Large intestine (tissue), 3 donors: ENCODE results near the gene PDXP. TPM values are rescaled to one million over a fixed set of nuclear protein-coding genes. Genes with fewer than 3 reads are reported as not detected.

ENCODE experiments used
- DNase-seq, 2 donors: peaks; one replicate each; pipeline versions ENCODE4 v3.0.0 to v3.0.0-alpha.2; 2013
- H3K27ac ChIP-seq: one replicate; pipeline ENCODE4 v1.5.1; 2013; ENCODE audit warnings: low read length
- H3K27me3 ChIP-seq: 2 replicates; pipeline ENCODE4 v1.6.1; 2013; ENCODE audit warnings: low read length; ENCODE audit not compliant: control insufficient read depth, insufficient read depth
- H3K36me3 ChIP-seq: 2 replicates; pipeline ENCODE4 v1.6.1; 2013; ENCODE audit warnings: low read length; ENCODE audit not compliant: control insufficient read depth, insufficient read depth
- H3K4me1 ChIP-seq: one replicate; pipeline ENCODE4 v1.6.1; 2013; ENCODE audit warnings: low read length; ENCODE audit not compliant: control insufficient read depth, insufficient read depth
- H3K4me3 ChIP-seq: one replicate; pipeline ENCODE4 v1.5.1; 2013; ENCODE audit warnings: low read length
- H3K9me3 ChIP-seq: one replicate; pipeline ENCODE4 v1.6.1; 2013; ENCODE audit warnings: mild to moderate bottlenecking, low read depth, low read length, moderate library complexity; ENCODE audit not compliant: control insufficient read depth
- WGBS: methylation state at CpG from one replicate; pipeline ENCODE4 v1.1.5; 2013; ENCODE audit warnings: low lambda C conversion rate; ENCODE audit not compliant: insufficient coverage; 5-methylcytosine and 5-hydroxymethylcytosine counted together
- polyA plus RNA-seq: library from polyadenylated mRNA; unstranded; fragments of 120-200 nt; gene quantifications from one replicate; pipeline ENCODE4 v1.2.1, GENCODE V29; 2013

Gene PDXP
- polyA plus RNA-seq, 1 donor: 24.7 TPM

DNA sequence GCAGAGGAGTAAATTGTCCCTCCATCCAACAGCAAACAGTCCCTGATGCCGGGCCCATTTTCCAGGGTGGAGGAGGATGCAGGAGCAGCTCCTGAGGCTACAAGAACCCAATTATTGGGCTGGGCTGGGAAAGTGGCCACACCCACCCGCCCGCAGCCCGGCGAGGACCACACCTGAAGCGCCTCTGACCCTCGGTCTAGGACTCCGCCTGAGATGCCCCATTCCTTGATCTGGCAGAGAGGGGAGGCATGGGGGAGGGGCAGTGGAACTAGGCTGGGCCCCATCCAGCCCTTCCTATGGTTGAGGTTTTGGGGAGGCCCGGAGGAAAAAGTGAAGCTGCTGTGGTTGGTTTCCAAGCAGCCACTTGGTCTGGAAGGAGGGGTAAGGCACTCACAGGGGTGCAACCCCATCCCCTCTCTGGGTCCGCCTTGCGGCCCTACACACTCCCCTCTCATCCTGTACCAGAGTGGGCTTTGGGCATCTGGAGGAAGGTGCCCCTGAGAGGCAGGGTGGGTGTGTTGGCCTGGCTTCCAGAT is 14.5 kb downstream of the PDXP start:
- H3K27ac ChIP-seq: no peak overlapping the region

DNA sequence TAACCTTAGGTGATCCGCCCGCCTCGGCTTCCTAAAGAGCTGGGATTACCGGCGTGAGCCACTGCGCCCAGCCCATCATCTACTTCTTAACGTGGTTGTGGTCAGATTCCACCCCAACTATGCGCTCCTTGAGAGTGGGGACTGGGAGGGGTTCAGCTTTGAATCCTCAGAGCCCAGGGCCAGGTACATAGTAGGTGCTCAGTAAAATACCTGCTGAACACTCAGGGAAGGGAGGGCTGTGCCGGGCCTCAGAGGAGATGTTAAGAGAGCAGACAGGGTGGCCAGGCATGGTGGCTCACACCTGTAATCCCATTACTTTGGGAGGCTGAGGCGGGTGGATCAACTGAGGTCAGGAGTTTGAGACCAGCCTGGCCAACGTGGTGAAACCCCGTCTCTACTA is 15.7 kb downstream of the PDXP start:
- H3K27me3 ChIP-seq: no peaks in the 10 kb centered on the region
- no peaks in the 10 kb centered on the region for H3K9me3 ChIP-seq
- DNase-seq: no peak
- H3K36me3 ChIP-seq: peaks cover 5% of the 10 kb centered on the region
- peaks cover 19% of the 10 kb centered on the region for H3K4me1 ChIP-seq
- H3K4me3 ChIP-seq: no peak overlapping the region
- peak overlapping the region; percentile 89 for H3K27ac ChIP-seq
- no CpG with 5 or more reads among the region's 12 CpGs for WGBS

More for the DNA sequence above, 14.5 kb downstream of the PDXP start:
- peaks cover 2% of the 10 kb centered on the region for H3K36me3 ChIP-seq
- no peak for DNase-seq
- H3K4me1 ChIP-seq: peaks cover 19% of the 10 kb centered on the region
- no peaks in the 10 kb centered on the region for H3K27me3 ChIP-seq
- WGBS: no CpG with 5 or more reads among the region's 11 CpGs
- H3K4me3 ChIP-seq: no peak overlapping the region
- H3K9me3 ChIP-seq: no peaks in the 10 kb centered on the region

DNA sequence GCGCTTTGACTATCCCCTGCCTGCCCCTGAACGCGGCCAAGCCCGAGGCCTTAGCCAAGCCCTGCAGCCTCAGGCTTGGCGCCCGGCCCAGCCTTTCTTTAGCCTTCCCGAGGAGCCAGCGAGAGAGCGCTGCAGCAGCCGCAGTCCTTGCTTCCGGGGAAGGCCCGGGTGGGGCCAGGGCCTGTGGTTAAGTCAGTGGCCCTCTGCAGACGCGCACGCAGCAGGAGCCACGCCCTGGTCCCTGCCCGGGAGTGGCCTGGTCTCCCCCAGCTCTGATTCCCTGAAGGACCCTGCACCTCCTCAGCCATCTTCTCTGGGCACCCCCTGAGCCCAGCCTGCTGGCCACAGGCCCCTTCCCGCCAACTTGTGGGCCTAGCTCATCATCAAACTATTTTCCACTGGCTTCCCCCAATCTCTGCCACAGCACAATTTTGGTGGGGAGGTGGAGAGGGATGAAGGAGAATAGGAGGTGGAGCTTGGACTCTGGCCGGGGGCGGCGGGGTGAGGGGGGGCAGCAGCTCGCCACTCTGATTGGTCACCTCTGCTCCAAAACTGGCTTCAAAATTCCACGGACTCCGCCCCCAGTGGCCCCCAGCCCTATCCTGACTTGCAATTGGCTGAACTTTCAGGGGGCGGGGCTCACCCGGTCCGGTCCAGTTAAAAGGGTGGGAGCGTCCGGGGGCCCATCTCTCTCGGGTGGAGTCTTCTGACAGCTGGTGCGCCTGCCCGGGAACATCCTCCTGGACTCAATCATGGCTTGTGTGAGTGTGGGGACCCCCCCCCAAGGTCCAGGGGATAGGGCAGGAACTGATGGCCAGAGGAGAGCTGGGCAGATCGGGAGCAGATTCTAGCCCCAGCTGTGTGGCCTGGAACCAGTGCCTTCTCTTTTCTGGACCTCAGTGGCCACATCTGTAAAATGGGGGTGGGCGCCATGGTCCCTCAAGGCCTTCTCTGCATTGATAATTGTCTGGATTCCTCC is 16.7 kb downstream of the PDXP start, which contains the start of gene LGALS1:
Gene LGALS1, plus strand, starts transcription at position 686 of the 979 bp plus-strand sequence. Its CDS starts 67 bp downstream, at position 753.
- peaks cover 3% of the 10 kb centered on the region for H3K9me3 ChIP-seq
- no CpG with 5 or more reads among the region's 34 CpGs for WGBS
- H3K4me3 ChIP-seq: peak within 1 kb of the TSS; percentile 52
- peaks cover 19% of the 10 kb centered on the region for H3K4me1 ChIP-seq
- DNase-seq: peak; percentile 85 to 91
- H3K36me3 ChIP-seq: peaks cover 9% of the 10 kb centered on the region
- peak within 1 kb of the TSS; percentile 89 for H3K27ac ChIP-seq
- H3K27me3 ChIP-seq: no peaks in the 10 kb centered on the region

DNA sequence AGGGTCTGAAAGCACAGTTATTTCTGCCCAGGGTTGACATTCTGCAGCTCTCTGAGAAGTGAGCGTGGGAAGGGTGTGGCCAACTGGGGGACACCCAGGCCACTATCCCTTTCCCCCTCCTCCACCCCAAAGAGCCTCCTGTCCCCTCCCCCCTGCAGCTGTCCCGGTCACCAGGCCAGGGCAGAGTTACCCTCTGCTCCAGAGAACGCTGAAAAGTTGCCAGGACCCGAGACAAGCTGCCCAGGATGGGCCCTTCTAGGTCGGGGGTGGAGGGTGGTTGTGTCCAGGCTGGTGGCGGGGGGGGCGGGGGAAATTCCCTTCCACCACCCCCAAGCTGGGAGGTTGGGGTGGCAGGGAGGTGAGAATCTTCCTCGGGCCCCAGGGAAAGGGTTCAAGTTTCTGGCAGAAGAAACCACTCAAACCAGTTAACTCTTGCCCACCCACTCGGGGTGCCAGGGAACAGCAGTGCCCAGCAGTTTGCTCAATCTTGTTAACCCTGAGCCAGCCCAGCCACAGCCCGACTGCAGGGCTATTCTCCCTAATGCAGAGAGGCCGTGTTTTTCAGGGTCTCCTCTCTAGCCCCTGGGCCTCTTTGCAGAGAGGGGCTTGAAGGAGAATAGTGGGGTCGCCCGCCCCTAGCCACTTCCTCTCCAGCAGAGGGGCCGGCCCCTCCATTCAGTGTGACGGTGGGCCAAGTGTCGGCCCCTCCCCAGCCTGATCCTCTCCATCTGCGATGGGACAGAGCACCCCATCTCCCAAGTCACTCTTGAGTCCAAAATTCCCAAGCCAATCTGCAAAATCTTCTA is 17.6 kb downstream of the PDXP start:
- H3K27me3 ChIP-seq: no peaks in the 10 kb centered on the region
- H3K4me3 ChIP-seq: peak overlapping the region; percentile 52
- peaks cover 9% of the 10 kb centered on the region for H3K36me3 ChIP-seq
- no CpG with 5 or more reads among the region's 17 CpGs for WGBS
- H3K4me1 ChIP-seq: peaks cover 22% of the 10 kb centered on the region
- peak overlapping the region; percentile 89 for H3K27ac ChIP-seq
- H3K9me3 ChIP-seq: peaks cover 3% of the 10 kb centered on the region
- no peak for DNase-seq

DNA sequence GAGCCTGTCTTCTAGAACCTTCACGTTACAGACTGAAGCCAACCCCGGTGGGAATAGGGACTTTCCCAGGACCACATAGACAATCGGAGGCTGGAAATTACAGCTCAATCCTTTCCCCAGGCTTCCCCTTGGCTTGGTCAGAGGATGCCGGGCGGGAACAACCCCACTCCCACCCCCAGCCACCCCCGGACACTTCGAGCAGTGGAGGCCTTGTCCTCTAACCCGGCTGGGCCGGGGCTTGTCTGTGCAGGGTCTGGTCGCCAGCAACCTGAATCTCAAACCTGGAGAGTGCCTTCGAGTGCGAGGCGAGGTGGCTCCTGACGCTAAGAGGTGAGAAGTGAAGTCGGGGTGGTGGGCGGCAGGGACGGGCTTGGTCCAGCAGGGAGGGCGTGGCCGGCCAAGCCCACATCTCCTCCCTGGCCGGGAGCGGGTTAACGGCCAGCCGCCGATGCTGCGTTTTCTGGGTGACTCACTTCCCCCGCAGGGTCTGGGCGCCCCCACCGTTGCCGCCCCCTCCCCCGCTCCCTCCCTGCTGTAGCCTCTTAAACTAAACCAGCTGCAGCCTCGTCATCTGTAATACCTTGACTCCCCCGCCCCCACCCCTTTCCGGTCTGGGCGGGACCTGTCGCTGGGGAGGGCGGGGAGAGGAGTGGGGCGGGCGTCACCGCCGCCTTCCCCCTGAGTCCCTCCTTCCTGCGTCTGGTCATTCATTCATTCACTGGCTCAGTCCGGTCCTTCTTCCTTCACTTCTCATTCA is 18.4 kb downstream of the PDXP start:
- Histone ChIP-seq H3K36me3 (peaks cover 9% of the 10 kb centered on the region), H3K4me1 (peaks cover 26% of the 10 kb centered on the region), H3K9me3 (peaks cover 3% of the 10 kb centered on the region), H3K27me3 (no peaks in the 10 kb centered on the region), H3K4me3 (peak overlapping the region; percentile 52), H3K27ac (peak overlapping the region; percentile 89)
- WGBS: no CpG with 5 or more reads among the region's 42 CpGs
- peak; percentile 82 to 87 for DNase-seq

DNA sequence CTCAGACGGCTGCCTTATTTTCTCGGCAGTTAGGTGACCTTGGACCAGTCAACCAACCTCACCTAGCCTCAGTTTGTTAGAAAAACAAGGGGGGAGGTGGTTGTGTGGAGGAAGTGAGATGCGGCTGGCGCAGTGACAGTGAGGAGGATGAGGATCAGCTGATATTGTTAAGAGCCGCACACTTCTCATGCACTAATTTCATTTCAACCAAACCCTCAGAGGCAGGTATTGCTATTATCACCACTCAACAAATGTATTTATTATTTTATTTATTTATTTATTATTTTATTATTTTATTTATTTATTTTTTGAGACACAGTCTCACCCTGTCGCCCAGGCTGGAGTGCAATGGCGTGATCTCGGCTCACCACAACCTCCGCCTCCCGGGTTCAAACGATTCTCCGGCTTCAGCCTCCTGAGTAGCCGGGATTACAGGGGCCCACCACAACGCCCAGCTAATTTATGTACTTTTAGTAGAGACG is 19.0 kb downstream of the PDXP start:
- Histone ChIP-seq H3K4me3 (peak overlapping the region; percentile 52), H3K27ac (no peak overlapping the region), H3K36me3 (peaks cover 9% of the 10 kb centered on the region), H3K4me1 (peaks cover 26% of the 10 kb centered on the region), H3K27me3 (no peaks in the 10 kb centered on the region), H3K9me3 (peaks cover 3% of the 10 kb centered on the region)
- WGBS: 80% methylated on average over 1 of the region's 15 CpGs
- no peak for DNase-seq

DNA sequence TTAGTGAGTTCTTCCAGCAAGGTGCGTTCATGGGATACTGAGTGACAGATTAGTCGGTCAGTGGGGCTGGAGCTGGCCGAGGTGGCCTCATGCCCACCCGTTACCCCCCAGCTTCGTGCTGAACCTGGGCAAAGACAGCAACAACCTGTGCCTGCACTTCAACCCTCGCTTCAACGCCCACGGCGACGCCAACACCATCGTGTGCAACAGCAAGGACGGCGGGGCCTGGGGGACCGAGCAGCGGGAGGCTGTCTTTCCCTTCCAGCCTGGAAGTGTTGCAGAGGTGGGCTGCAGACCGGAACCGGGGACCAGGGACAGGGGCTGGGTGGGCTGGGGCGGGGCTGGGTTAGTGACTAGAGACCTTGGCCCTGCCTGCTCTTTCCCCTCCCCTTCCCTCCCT is 19.8 kb downstream of the PDXP start:
- H3K9me3 ChIP-seq: peaks cover 3% of the 10 kb centered on the region
- DNase-seq: no peak
- no CpG with 5 or more reads among the region's 18 CpGs for WGBS
- no peaks in the 10 kb centered on the region for H3K27me3 ChIP-seq
- peaks cover 26% of the 10 kb centered on the region for H3K4me1 ChIP-seq
- H3K27ac ChIP-seq: no peak overlapping the region
- peaks cover 9% of the 10 kb centered on the region for H3K36me3 ChIP-seq
- no peak overlapping the region for H3K4me3 ChIP-seq

DNA sequence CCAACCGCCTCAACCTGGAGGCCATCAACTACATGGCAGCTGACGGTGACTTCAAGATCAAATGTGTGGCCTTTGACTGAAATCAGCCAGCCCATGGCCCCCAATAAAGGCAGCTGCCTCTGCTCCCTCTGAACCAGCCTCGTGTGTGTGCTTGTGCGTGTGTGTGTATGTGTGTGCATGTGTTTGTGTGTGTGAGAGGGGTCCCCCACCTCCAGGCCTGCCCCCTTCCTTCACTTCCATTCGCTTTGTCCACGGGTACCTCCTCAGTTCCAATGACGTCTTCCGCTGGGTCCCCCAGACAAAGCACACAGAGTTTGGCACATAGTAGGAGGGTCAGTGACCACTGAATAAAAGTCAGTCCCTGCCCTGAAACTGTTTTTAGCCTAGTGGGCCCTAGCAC is 21.1 kb downstream of the PDXP start:
- Histone ChIP-seq H3K36me3 (peaks cover 9% of the 10 kb centered on the region), H3K9me3 (peaks cover 3% of the 10 kb centered on the region), H3K27ac (no peak overlapping the region), H3K27me3 (no peaks in the 10 kb centered on the region), H3K4me1 (peaks cover 24% of the 10 kb centered on the region), H3K4me3 (no peak overlapping the region)
- DNase-seq: no peak
- WGBS: no CpG with 5 or more reads among the region's 8 CpGs

DNA sequence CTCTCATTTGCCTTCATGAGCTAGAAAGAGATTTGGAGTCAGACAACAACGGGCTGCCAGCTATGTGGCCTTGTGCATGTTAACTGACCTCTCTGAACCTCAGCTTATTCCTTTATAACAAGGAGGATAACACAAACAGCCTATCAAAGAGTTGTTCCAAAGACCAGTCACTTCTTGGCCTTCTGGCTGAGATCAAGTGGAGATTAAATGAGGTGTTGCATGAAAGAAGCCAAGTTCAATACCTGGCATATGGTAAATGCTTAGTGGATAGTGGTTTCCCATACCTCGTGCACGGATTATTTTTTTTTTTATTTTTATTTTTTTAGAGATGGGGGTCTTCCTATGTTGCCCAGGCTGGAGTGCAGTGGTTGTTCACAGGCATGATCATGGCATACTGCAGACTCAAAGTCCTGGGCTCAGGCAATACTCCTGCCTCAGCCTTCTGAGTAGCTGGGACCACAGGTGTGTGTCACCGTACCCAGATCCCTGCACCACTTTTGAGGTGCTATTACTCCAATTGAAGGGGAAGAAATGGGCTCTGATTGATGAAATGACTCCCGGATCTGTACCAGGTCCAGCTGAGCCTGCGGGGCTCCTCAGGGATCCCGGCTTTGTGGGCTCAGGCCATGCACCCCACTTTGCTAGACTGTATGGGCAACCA is 21.8 kb downstream of the PDXP start:
- no peak overlapping the region for H3K27ac ChIP-seq

More for the DNA sequence above, 21.8 kb downstream of the PDXP start:
- Histone ChIP-seq H3K4me1 (peaks cover 22% of the 10 kb centered on the region), H3K4me3 (no peak overlapping the region), H3K27me3 (no peaks in the 10 kb centered on the region), H3K9me3 (peaks cover 3% of the 10 kb centered on the region), H3K36me3 (peaks cover 9% of the 10 kb centered on the region)
- 100% methylated on average over 1 of the region's 7 CpGs for WGBS
- no peak for DNase-seq
